BJ (cell line): ENCODE results near the gene NPBWR2. TPM values are rescaled to one million over a fixed set of nuclear protein-coding genes. Genes with fewer than 3 reads are reported as not detected.

Source experiments
- CTCF ChIA-PET: fragments of 350-600 bp; formaldehyde crosslinking; extraction: SDS; loops from one replicate; lab custom pipeline; 2021; ENCODE audit warnings: antibody characterized with exemption, inconsistent platforms; lab: Yijun Ruan, JAX
- POLR2A ChIA-PET: fragments of 300-600 bp; sonication (Branson Sonifier 250); formaldehyde crosslinking; extraction: SDS; loops from one replicate; lab custom pipeline; 2021; ENCODE audit warnings: antibody characterized with exemption; lab: Charles Lee
- DNase-seq: peaks from one replicate; pipeline ENCODE4 v3.0.0-alpha.2; 2011; ENCODE audit warnings: low read depth
- H3K27me3 ChIP-seq: 2 replicates; pipeline ENCODE4 v1.6.0; 2011; ENCODE audit warnings: low read length; ENCODE audit not compliant: control insufficient read depth, insufficient read depth
- H3K36me3 ChIP-seq: 2 replicates; pipeline ENCODE4 v1.5.1; 2011; ENCODE audit warnings: low read length; ENCODE audit not compliant: control insufficient read depth, insufficient read depth
- H3K4me3 ChIP-seq: 2 replicates; pipeline ENCODE4 v1.5.1; 2011; ENCODE audit warnings: low read depth, mild to moderate bottlenecking, control low read depth, low read length
- CTCF ChIP-seq: IDR thresholded peaks from 2 replicates; pipeline ENCODE4 v1.5.1; 2011; ENCODE audit warnings: low read depth, mild to moderate bottlenecking, control low read depth, inconsistent platforms, low read length, moderate library complexity; ENCODE audit not compliant: insufficient read depth
- polyA plus RNA-seq: library from polyadenylated mRNA; depleted of rRNA; stranded (reverse); fragments of >200 nt; gene quantifications from 2 replicates; pipeline ENCODE4 v1.2.3, GENCODE V29; 2011

The NPBWR2 gene
- polyA plus RNA-seq, 1 experiment, result not detected

DNA sequence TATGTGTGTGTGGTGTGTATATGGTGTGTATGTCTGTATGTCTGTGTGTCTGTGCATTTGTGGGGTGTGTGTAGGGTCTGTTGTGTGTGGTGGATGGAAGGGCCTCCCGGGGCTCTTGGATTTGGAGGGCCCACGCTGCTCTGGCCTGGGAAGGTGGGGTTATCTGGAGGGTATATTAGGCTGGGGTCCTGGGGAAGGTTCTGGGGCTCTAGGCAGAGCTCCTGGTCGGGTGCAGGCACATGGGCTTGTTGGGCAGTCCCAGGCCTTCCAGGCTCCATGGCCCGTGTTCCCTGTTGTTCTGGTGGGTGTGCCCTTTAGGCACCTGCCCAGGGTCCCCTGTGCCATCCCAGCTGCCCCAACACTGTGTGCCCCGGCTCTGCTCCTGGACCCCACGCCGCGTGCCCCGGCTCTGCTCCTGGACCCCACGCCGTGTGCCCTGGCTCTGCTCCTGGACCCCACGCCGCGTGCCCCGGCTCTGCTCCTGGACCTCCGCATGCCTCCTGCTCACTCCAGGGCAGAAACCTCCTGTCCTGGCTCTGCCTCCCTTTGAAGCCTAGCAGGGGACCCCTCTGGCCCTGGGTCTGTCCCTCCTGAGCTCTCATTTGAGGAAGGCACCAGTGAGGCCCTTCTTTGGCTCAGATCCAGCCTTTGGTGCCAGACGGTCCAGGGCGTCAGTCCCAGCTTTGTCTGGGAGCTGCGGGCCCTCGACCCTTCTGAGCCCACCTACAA, 46.7 kb upstream of the NPBWR2 start:
- POLR2A ChIA-PET, result no interaction called here
- CTCF ChIA-PET, result interaction anchor here (0.7 to 1.1 kb wide), 2 partner anchors 16 to 733 kb away, joined by 3 read pairs; no protein-coding TSS in a partner anchor

DNA sequence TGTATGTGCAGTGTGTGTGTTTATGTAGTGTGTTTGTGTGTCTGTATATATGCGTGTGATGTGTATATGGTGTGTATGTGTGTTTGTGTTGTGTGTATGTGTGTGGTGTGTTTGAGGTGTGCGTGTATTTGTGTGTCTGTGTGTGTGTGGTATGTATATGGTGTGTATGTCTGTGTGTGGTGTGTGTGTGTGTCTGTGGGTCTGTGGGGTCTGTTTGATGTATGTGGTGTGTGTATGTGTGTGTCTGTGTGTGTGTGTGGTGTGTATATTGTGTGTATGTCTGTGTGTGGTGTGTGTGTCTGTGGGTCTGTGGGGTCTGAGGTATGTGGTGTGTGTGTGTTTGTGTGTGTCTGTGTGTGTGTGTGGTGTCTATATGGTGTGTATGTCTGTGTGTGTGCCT, 46.0 kb upstream of the NPBWR2 start:
- no peak overlapping the region for H3K4me3 ChIP-seq
- ChIA-PET CTCF (interaction anchor here (0.7 kb wide), 1 partner anchor 732 kb away, joined by 3 read pairs; no protein-coding TSS in a partner anchor), POLR2A (no interaction called here)
- H3K36me3 ChIP-seq, result no peaks in the 10 kb centered on the region
- TF ChIP-seq CTCF, result no peak
- no peak for DNase-seq
- no peaks in the 10 kb centered on the region for H3K27me3 ChIP-seq

More for the DNA sequence above, 46.7 kb upstream of the NPBWR2 start:
- no peak for DNase-seq
- TF ChIP-seq CTCF, result no peak
- Histone ChIP-seq H3K4me3 (no peak overlapping the region), H3K27me3 (no peaks in the 10 kb centered on the region), H3K36me3 (no peaks in the 10 kb centered on the region)

- no peaks in the 10 kb centered on the region for H3K27me3 ChIP-seq
- ChIA-PET POLR2A (no interaction called here), CTCF (no interaction called here)
- no peak overlapping the region for H3K4me3 ChIP-seq
- no peaks in the 10 kb centered on the region for H3K36me3 ChIP-seq
- DNase-seq, result no peak
- TF ChIP-seq CTCF, result no peak
These were observed 45.5 kb upstream of the NPBWR2 start for GRCh38 chr20:64152906-64153305.

DNA sequence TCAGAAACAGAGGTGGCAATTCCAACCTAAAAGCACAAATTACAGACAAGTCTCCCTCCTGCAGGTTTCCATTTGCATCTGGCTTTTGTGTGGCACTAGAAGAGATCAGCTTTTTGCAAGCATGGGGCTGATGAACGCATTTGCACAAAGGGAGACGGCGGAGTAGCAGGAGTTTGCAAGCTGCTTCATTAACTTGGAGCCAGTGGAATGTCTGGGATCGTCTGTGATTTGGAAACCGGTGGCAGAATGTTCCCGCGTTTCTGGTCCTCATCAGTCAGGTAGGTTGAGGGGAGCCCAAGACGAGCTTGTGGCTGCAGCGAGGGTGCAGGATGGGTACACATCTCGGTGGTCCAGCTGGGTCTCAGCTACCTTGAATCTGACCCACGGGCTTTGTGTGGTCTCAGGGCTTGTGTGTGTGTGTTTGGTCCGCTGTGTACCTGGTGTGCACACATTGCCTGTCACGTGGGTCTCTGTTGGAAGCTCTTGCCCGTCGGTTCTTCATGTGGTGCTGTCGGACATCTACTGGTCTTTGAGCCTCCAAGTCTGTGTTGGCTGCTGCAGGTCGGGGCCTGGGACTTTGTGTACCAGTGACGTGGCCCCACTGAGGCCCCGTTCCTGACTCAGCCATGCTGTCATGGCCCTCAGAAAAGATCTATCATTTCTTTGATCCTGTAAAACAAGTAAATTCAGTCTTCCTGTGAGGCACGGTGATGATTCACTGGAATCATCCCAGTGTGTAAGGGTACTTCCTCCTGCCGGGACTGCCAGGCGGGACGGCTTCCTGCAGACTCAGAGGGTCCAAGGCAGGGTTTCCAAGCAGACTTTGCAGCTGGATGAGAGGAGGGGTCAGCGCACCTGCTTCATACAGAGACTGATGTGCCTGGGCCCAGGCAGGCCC, 44.5 kb upstream of the NPBWR2 start:
- DNase-seq, result no peak
- Histone ChIP-seq H3K36me3 (no peaks in the 10 kb centered on the region), H3K4me3 (no peak overlapping the region), H3K27me3 (peaks cover 3% of the 10 kb centered on the region; the same call in 1 of the 2 replicates)
- POLR2A ChIA-PET, result no interaction called here
- CTCF ChIA-PET, result no interaction called here
- no peak for TF ChIP-seq CTCF
